Lung microvascular endothelial cell (primary cell): Measurements from ENCODE around the gene PSEN2. TPM values are rescaled to one million over a fixed set of nuclear protein-coding genes. Genes with fewer than 3 reads are reported as not detected.
A peak's percentile ranks its signal among the peaks of the same experiment; 100 is the strongest.
"Not testable (repeated sequence)": the region's sequence is repeated elsewhere in the genome, so short reads cannot be mapped to it uniquely, and the experiment has no call there.

Experiments used
- DNase-seq, 2 donors: peaks; one replicate each; pipeline versions ENCODE4 v3.0.0 to v3.0.0-alpha.2; 2010; ENCODE audit warnings: low read depth in 2 of 2
- total RNA-seq: library from RNA; depleted of rRNA; stranded (reverse); fragments of >200 nt; gene quantifications from 2 replicates; pipeline ENCODE4 v1.2.1, GENCODE V29; 2014

PSEN2 gene
- total RNA-seq = 36.4 and 104 TPM in 2 replicates

GRCh38 chr1:226870401-226871279, at the start of gene PSEN2:
Gene PSEN2 (plus strand): TSS chr1:226870616. CDS start chr1:226881908, 11,292 bp downstream.
- DNase-seq = peak; percentile 46 to 66

GRCh38 chr1:226820941-226821718, 49.3 kb upstream of the PSEN2 start:
- peak; percentile 90 to 98 for DNase-seq

DNA sequence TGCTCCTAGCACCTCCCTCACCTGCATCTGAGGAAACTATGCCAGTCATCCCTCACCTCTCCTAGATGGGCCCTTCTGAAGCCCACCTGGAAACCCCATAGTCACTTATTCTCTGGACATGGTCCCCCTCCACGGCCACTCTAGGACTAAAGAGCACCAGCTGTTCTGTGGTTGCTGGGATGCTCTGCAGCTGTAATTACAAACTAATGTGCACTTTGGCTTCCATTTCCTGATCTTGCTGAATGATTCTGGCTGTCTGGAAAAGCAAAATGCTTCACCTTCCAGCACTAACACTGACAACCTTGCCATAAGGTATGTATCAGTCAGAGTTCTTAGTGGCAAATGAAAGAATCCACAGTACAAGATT, 48.7 kb upstream of the PSEN2 start:
- peak; percentile 61 to 68 for DNase-seq

- DNase-seq = no peak
Observed at GRCh38 chr1:226823643-226824042, 46.8 kb upstream of the PSEN2 start.

DNA sequence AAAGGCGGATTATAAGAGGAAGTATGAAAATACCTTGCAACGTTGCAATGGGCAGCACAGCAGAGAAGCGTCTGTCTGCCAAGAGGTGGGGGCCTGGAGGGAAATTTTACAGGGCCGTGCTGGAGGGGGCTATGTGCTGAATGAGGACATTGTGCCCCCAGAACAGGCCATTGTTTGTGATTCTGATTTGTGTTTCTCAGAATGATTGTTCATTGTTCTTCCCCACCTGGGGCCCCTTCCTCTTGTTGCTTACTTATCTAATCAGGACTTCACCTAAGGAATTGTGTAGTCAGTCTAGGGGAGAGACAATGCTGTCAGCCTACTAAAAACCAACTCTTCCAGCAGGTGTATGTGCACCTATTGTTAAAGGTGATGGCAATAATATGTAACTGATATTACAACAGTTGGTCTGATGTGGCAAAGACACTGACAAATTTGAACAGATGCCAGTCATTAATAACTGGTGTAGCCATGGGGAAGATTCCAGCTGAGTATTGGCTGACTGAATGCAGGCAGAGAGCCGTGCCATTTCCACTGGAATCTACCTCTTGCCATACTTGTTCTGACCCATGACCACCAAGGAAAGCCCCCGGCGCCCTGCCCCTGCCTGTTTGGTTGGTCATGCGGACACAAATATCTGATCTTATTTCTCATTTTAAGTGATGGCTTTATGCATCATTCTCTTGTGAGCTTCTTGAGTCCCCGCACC, 45.2 kb upstream of the PSEN2 start:
- no peak for DNase-seq

DNA sequence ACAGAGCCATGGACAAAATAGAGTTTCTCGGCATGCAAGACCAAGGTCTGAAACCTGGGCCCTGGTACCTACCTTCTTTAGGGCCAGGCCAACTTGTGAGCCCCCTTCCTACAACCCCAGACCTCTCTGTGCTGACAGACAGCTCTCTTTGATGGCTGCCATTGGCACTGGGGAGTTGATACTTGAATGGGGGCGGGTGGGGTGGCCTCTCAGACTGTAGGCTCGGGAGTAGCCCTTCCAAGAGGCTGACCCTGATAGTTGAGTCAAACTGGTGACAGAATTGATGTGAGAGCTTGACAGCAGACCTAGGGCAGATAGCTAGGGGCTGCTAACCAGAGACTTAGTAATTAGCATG, 44.7 kb upstream of the PSEN2 start:
- DNase-seq = no peak

DNA sequence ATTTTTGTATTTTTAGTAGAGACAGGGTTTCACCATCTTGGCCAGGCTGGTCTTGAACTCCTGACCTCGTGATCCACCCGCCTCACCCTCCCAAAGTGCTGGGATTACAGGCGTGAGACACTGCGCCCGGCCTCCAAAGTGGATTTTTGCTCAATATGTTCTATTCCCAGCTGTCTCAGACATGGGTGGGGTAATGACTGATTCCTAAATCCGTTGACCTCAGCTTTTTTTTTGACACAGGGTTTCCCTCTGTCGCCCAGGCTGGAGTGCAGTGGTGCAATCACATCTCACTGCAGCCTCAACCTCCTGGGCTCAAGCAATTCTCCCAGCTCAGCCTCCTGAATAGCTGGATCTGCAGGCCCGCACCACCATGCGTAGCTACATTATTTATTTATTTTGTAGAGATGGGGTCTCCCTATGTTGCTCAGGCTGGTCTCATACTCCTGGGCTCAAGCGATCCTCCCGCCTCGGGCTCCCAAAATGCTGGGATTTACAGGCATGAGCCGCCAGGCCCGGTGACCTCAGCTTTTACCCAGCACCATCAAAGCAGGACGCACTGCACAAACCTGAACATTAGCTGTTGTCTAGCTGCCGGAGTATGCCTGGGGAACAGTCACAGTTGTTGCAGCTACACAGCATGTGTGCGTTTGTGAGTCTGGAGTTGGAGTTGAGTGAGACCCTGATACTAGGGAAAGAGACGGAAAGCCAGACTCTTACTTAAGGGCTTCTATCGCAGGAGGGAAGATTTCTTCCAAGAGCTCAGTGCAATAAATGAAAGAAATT, 43.7 kb upstream of the PSEN2 start:
- no peak for DNase-seq

GRCh38 chr1:226827458-226827857, 43.0 kb upstream of the PSEN2 start:
- DNase-seq = no peak

DNA sequence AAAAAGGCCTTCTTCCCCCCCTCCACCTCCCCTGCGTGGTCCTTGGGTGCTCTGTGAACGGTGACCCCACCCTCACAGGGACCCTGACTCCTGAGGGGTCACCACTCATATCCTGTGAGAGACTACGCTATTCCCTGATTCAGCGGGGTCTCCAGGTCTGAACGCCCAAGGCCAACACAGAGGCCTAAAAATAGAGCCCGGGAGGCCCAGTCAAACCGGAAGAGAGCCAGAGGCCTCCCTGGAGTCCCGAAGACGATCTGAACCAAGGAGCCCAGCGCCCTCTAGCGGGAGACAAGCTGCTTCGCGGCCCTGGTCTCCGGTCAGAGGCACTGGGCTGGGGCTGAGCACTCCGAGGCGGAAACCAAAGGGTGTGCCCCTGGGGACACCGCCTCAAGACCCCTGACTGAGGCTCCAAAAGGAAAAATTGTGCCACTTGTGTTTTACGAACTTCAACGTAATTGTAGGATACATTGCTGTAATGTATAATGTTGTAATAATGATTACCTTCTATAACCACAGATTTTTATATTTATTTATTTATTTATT, 42.4 kb upstream of the PSEN2 start:
- DNase-seq = peak; percentile 95

DNA sequence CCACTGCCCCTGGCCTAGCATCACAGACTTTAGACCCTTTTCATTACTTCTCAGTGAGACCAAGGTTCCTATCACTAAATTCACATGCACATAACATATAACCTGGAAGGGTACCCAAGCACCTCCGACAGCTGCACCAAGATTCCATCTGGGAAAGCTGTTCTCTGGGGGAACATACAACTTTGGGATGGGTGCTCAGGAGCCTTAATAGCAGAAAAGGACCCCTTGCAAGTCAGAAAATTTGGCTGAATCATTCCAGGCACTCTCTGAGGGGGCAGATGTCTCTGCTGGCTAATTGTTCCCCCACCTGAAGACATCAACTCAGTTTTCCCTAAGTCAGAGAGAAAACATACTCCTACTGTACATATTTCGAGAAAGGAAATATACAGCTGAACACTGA, 41.3 kb upstream of the PSEN2 start:
- no peak for DNase-seq

- DNase-seq = no peak
Observed at GRCh38 chr1:226831953-226832352, 38.5 kb upstream of the PSEN2 start.

DNA sequence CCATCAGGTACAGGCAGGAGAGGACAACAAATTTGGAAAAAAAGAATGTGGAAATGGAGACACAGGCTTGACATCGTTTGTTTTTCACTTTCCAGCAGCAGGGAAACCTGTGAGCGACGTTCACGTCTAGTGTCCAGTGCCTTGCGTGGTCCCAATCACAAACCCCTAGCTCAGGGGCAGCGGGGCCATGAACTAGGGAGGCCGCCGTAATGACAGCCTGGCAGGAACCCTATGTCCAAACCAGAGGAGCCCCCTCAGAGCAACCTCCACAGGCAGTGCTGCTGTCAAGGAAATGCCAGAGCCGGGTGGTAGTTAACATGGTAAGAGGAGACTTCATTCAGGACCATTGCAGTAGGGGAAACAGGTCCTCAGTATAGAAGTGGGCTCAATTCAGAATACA, 37.8 kb upstream of the PSEN2 start:
- DNase-seq = no peak

DNA sequence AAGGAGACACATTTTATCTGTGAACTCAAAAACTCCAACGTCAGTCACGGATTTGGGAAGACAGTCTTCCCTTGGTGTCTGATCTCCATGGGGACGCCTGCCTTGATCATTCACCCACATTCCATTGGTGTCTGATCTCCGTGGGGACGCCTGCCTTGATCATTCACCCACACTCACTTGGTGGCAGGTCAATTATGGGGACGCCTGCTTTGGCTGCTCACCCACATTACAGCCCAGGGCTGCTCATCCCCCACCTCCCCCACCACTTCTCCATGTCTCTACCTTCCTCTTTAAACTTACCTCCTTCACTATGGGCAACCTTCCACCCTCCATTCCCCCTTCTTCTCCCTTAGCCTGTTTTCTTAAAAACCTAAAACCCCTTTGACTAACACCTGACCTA, 36.2 kb upstream of the PSEN2 start:
- DNase-seq = not testable (repeated sequence)

DNA sequence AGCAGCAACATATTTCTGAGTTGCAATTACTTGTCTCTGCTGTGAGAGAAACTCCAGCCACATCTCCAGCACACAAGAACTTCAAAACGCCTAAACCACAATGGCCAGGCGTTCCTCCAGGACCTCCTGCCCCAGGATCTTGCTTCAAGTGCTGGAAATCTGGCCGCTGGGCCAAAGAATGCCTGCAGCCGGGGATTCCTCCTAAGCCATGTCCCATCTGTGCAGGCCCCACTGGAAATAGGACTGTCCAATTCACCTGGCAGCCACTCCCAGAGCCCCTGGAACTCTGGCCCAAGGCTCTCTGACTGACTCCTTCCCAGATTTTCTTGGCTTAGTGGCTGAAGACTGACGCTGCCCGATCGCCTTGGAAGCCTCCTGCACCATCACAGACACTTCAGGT, 35.0 kb upstream of the PSEN2 start:
- DNase-seq = not testable (repeated sequence)

DNA sequence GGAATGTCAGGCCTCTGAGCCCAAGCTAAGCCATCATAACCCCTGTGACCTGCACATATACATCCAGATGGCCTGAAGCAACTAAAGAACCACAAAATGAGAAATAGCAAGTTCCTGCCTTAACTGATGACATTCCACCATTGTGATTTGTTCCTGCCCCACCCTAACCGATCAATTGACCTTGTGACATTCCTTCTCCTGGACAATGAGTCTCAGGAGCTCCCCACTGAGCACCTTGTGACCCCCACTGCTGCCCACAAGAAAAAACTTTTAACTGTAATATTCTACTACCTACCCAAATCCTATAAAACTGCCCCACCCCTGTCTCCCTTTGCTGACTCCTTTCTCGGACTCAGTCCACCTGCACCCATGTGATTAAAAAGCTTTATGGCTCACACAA, 32.5 kb upstream of the PSEN2 start:
- not testable (repeated sequence) for DNase-seq

GRCh38 chr1:226838456-226838855, 32.0 kb upstream of the PSEN2 start:
- DNase-seq = no peak

GRCh38 chr1:226845624-226846023, 24.8 kb upstream of the PSEN2 start:
- DNase-seq = no peak

DNA sequence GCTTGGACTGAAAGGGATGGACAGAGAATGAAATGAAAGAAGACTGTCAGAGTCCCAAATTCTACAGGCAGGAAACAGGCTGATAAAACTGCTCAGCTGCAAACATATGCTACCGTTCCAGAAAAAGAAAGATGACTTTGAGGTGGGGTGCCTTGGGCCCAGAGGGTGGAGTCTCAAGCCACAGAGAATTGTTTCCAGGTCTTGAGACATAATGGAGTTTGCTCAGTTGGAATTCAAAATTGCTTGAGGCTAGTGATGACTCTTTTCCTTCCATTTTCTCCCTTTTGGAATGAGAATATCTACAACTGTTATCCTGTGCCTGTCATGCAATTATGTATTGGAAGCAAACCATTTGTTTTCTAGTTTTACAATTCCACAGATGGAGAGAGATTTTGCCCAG, 23.6 kb upstream of the PSEN2 start:
- no peak for DNase-seq

DNA sequence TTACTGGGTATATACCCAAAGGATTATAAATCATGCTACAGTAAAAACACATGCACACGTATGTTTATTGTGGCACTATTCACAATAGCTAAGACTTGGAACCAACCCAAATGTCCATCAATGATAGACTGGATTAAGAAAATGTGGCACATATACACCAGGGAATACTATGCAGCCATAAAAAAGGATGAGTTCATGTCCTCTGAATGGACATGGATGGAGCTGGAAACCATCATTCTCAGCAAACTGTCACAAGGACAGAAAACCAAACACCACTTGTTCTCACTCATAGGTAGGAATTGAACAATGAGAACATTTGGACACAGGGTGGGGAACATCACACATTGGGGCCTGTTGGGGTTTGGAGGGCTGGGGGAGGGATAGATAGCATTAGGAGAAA, 15.9 kb upstream of the PSEN2 start:
- DNase-seq = not testable (repeated sequence)

GRCh38 chr1:226862890-226863289, 7.5 kb upstream of the PSEN2 start:
- peak in 1 of 2 donors; percentile 60 for DNase-seq

- DNase-seq = peak in 1 of 2 donors; percentile 54
Observed at GRCh38 chr1:226863446-226863845, 7.0 kb upstream of the PSEN2 start.
